Kidney (tissue), 14 donors: ENCODE data around the gene BOLA3. TPM values are rescaled to one million over a fixed set of nuclear protein-coding genes. Genes with fewer than 3 reads are reported as not detected.

Experiments
- DNase-seq, 5 donors: peaks; one replicate each; pipeline ENCODE4 v3.0.0-alpha.2; 2013 to 2020
- FAIRE-seq: peaks from 2 replicates; lab custom pipeline; 2012; peaks lifted over from hg19 to GRCh38; lab: Jason Lieb, UNC
- H3K27ac ChIP-seq, 2 donors: one replicate each; pipeline ENCODE4 v1.7.0; 2013; ENCODE audit warnings: low read depth in 2 of 2, low read length in 2 of 2, inconsistent platforms in 1 of 2
- H3K27me3 ChIP-seq: one replicate; pipeline ENCODE4 v1.7.1; 2013; ENCODE audit warnings: low read length, inconsistent platforms; ENCODE audit not compliant: control insufficient read depth, insufficient read depth
- H3K36me3 ChIP-seq, 3 donors: one replicate each; pipeline versions ENCODE4 v1.7.0 to v1.7.1; 2013; ENCODE audit warnings: low read length in 3 of 3, control low read depth in 1 of 3, inconsistent platforms in 1 of 3; ENCODE audit not compliant: insufficient read depth in 3 of 3, control insufficient read depth in 2 of 3
- H3K4me1 ChIP-seq, 3 donors: one replicate each; pipeline versions ENCODE4 v1.7.0 to v1.7.1; 2013; ENCODE audit warnings: low read length in 3 of 3, inconsistent platforms in 1 of 3, low read depth in 1 of 3; ENCODE audit not compliant: control insufficient read depth in 2 of 3, insufficient read depth in 2 of 3
- H3K4me3 ChIP-seq, 3 donors: one replicate each; pipeline versions ENCODE4 v1.7.0 to v1.8.1; 2013; ENCODE audit warnings: low read length in 3 of 3, control low read depth in 1 of 3, inconsistent platforms in 1 of 3
- H3K9ac ChIP-seq, 3 donors: one replicate each; pipeline versions ENCODE4 v1.7.0 to v1.7.1; 2013; ENCODE audit warnings: low read length in 3 of 3, control low read depth in 1 of 3, inconsistent platforms in 1 of 3
- H3K9me3 ChIP-seq, 3 donors: one replicate each; pipeline versions ENCODE4 v1.7.0 to v1.7.1; 2013; ENCODE audit warnings: low read length in 3 of 3, control low read depth in 1 of 3, inconsistent platforms in 1 of 3; ENCODE audit not compliant: control insufficient read depth in 2 of 3, insufficient read depth in 1 of 3
- CTCF ChIP-seq: IDR thresholded peaks from 3 replicates; pipeline ENCODE4 v1.5.1; 2012; ENCODE audit warnings: mild to moderate bottlenecking, moderate library complexity, borderline replicate concordance; ENCODE audit not compliant: insufficient read depth; ENCODE audit errors: extremely low read depth
- intact Hi-C: fragments of 100-400 bp; cut with DNase I; formaldehyde crosslinking; loops from one replicate; pipeline ENCODE4 v1.11.1; 2022
- polyA plus RNA-seq: library from polyadenylated mRNA; stranded (reverse); fragments of 350-450 nt; fragmentation: Illumina TruSeq; extraction: RNeasy Lipid Tissue Mini Kit (QIAGEN cat#74804); gene quantifications from one replicate; pipeline ENCODE4 v1.2.3, GENCODE V29; 2014; ENCODE audit warnings: low read depth, low replicate concordance; ENCODE audit not compliant: insufficient read depth
- total RNA-seq: library from RNA; stranded (reverse); fragmentation: NEBNext Ultra II Directional; extraction: Animal tissue kit (Norgen Biotek cat#: 25700); gene quantifications from one replicate; pipeline ENCODE4 v1.2.1, GENCODE V29; 2021
- donor health status: control.
- donor health status: control.
- donor health status: control.
- donor health status: control.
- donor health status: control.
- donor health status: DM: yes; HTN: yes; CAD: no.
- donor health status: Normal renal cell carcinoma (clear cell type).

BOLA3 gene
- total and polyA plus RNA-seq, 2 donors from 2014 or later, result 28.1 to 155 TPM

- Histone ChIP-seq H3K27ac (no peak overlapping the region), H3K4me1 (no peaks in the 10 kb centered on the region), H3K9ac (no peak overlapping the region), H3K27me3 (no peaks in the 10 kb centered on the region), H3K36me3 (peaks cover 0 to 13% (median 8%) of the 10 kb centered on the region in 3 donors), H3K9me3 (no peaks in the 10 kb centered on the region), H3K4me3 (no peak overlapping the region)
- no peak for TF ChIP-seq CTCF
- DNase-seq, result no peak
- intact Hi-C loops, result no loop called here
- FAIRE-seq, result no peak
Observed at GRCh38 chr2:74101574-74102300, 46.0 kb downstream of the BOLA3 start.

GRCh38 chr2:74100254-74101216, 47.2 kb downstream of the BOLA3 start:
- H3K27ac ChIP-seq, result no peak overlapping the region
- DNase-seq (no peak), FAIRE-seq (no peak)

GRCh38 chr2:74099835-74100234, 47.9 kb downstream of the BOLA3 start:
- no peak overlapping the region for H3K27ac ChIP-seq
- FAIRE-seq (no peak), DNase-seq (no peak)
- peaks cover 0 to 21% (median 11%) of the 10 kb centered on the region in 3 donors for H3K36me3 ChIP-seq
- H3K9ac ChIP-seq, result no peak overlapping the region
- no peak overlapping the region for H3K4me3 ChIP-seq
- H3K4me1 ChIP-seq, result no peaks in the 10 kb centered on the region
- H3K9me3 ChIP-seq, result no peaks in the 10 kb centered on the region
- H3K27me3 ChIP-seq, result no peaks in the 10 kb centered on the region
- no peak for TF ChIP-seq CTCF
- intact Hi-C loops, result no loop called here

More at GRCh38 chr2:74100254-74101216, 47.2 kb downstream of the BOLA3 start:
- Histone ChIP-seq H3K4me3 (no peak overlapping the region), H3K4me1 (no peaks in the 10 kb centered on the region), H3K36me3 (peaks cover 0 to 19% (median 8%) of the 10 kb centered on the region in 3 donors), H3K27me3 (no peaks in the 10 kb centered on the region), H3K9me3 (no peaks in the 10 kb centered on the region), H3K9ac (no peak overlapping the region)
- intact Hi-C loops, result no loop called here
- no peak for TF ChIP-seq CTCF
